GM12875 (cell line): Measurements from ENCODE around the gene CHAF1A.

ENCODE experiments used
- H3K4me3 ChIP-seq: one replicate; pipeline ENCODE4 v1.5.1; 2011; ENCODE audit warnings: low read depth, low read length, control low read depth
- TF ChIP-seq, protein P1 (sequence below): IDR thresholded peaks from 2 replicates; pipeline ENCODE4 v1.5.1; 2011; ENCODE audit warnings: low read depth, mild to moderate bottlenecking, control low read depth, inconsistent platforms, low read length, moderate library complexity, borderline replicate concordance; ENCODE audit not compliant: insufficient read depth

Gene CHAF1A

DNA sequence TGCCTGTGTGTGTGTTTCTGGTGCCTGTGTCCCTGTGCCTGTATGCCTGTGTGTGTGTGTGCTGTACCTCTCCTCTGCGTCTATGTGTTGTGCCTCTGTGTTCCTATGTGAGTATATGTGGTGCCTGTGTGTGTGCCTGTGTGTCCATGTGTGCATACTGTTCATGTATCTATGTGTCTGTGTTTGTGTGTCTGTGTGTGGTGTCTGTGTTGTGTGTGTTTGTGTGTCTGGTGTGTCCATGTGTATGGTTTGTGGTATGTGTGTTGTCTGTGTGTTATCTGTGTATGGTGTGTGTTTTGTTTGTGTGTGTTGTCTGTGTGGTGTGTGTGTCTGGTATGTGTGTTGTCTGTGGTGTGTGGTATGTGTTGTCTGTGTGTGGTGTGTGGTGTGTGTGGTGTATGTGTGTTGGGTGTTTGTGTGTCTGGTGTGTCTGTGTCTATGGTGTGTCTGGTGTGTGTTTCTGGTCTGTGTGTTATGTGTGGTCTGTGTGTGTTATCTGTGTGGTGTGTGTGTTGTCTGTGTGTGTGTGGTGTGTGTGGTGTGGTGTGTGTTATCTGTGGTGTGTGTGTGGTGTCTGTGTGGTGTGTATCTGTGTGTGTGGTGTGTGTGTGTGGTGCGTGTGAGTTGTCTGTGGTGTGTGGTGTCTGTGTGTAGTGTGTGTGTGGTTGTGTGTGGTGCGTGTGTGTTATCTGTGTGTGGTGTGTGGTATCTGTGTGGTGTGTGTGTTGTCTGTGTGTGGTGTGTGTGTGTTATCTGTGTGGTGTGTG, 90.1 kb downstream of the CHAF1A start:
- H3K4me3 ChIP-seq: no peak overlapping the region
- TF ChIP-seq, protein P1, sequence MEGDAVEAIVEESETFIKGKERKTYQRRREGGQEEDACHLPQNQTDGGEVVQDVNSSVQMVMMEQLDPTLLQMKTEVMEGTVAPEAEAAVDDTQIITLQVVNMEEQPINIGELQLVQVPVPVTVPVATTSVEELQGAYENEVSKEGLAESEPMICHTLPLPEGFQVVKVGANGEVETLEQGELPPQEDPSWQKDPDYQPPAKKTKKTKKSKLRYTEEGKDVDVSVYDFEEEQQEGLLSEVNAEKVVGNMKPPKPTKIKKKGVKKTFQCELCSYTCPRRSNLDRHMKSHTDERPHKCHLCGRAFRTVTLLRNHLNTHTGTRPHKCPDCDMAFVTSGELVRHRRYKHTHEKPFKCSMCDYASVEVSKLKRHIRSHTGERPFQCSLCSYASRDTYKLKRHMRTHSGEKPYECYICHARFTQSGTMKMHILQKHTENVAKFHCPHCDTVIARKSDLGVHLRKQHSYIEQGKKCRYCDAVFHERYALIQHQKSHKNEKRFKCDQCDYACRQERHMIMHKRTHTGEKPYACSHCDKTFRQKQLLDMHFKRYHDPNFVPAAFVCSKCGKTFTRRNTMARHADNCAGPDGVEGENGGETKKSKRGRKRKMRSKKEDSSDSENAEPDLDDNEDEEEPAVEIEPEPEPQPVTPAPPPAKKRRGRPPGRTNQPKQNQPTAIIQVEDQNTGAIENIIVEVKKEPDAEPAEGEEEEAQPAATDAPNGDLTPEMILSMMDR: no peak
